HG02623 (cell line): Measurements from ENCODE around the gene CMTM2.

ENCODE experiments used
- ATAC-seq: cut with Tn5 transposase; IDR thresholded peaks from one replicate; pipeline ENCODE4 v1.9.1; 2021; ENCODE audit warnings: moderate library complexity; ENCODE audit not compliant: unreplicated experiment

CMTM2 gene

DNA sequence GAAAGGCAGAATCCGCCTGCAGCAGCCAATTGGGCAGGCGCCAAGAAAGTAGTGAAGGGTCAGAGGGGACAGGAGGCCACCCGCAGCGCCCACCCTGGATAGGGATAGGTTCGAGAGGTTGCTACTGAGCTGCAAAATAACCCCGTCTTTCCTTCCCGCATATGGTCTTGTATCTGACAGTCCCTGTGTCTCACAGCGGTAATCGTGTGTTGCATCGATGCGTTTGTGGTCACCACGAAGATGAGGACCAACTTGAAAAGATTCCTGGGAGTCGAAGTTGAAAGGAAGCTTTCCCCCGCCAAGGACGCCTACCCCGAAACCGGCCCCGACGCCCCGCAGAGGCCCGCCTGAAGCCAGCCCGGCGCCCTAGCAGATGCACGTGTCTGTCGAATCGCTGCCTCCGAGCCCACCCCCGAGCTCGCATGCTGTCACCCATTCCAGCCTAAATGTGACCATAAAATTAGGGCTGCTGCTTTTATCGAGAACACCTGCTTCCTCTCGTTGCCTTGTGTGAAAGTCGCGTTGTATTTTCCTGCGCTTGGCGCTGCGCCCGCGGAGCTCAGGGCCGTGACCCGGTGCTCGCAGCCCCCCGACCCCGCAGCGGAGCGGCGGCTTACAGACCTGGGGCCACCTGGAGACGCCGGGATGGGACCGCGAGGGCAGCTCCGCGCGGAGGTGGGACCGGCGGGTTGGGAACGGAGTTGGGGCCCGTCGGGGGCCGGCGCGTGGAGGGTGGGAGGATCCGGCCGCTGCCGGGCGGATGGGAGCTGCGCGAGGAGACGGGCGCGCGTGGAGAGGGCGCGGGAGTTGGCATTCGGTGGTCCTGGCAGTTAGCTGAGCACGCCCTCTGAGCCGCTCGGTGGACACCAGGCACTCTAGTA, at the start of gene CMTM2:
Gene CMTM2, plus strand, starts transcription at position 813 of the 881 bp plus-strand sequence. CDS start 145 bp downstream, outside the sequence.
- no peak for ATAC-seq

- no peak for ATAC-seq
Observed at GRCh38 chr16:66529475-66529874, 49.8 kb upstream of the CMTM2 start.

DNA sequence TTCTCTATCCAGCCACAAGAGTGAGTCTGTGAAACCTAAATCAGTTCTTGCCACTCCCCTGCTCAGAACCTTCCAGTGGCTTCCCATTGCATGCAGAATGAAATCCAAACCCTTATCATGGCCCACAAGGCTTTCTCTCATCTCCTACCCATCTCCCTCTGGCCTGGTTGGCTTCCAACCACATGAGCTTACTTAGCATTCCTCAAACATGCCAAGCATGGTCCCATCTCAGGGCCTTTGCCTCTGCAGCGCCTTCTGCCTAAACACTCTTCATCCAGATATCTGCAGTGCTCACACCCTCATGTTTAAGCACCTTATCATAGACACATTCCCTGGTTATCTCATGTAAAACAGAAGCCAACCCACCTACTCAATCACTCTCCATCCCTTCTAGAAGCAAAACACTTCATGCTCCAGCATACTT, 44.9 kb upstream of the CMTM2 start:
- no peak for ATAC-seq

DNA sequence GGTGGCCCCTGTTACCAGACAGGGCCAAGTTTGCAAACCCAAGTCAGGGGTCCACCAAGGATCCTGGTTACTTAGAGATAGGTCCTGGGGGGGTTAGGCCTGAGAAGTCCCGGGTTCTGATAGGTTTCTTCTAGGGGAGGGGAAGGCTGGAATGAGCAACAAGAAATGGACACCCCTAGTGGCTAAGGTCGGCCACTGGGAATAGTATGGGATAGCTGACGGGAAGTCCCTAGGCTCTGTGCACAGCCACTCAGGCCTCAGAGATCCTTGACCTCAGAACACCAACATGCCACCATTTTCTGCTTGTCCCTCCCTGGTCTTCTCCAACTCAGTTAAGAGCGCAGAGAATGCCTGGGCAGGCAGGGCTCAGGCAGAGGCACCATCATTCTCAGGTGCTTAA, 42.7 kb upstream of the CMTM2 start:
- ATAC-seq: no peak

- no peak for ATAC-seq
Observed at GRCh38 chr16:66537236-66537635, 42.0 kb upstream of the CMTM2 start.

DNA sequence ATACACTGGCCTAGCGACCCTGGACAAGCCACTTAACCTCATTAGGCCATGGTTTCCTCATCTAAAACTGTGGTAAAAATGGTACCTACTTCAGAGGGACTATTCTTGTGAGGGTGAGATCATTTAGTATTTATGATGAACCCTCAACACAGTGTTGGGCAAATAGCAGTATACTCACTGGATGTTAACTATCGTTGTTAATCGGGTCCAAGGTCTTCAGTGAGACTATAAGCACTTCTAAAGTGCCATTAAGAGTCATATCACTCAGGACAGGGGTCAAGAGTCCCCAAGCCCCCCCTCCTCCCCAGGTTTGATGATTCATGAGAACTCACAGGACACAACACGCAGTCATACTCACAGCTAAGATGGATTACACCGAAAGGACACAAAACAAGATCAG, 40.4 kb upstream of the CMTM2 start:
- no peak for ATAC-seq

DNA sequence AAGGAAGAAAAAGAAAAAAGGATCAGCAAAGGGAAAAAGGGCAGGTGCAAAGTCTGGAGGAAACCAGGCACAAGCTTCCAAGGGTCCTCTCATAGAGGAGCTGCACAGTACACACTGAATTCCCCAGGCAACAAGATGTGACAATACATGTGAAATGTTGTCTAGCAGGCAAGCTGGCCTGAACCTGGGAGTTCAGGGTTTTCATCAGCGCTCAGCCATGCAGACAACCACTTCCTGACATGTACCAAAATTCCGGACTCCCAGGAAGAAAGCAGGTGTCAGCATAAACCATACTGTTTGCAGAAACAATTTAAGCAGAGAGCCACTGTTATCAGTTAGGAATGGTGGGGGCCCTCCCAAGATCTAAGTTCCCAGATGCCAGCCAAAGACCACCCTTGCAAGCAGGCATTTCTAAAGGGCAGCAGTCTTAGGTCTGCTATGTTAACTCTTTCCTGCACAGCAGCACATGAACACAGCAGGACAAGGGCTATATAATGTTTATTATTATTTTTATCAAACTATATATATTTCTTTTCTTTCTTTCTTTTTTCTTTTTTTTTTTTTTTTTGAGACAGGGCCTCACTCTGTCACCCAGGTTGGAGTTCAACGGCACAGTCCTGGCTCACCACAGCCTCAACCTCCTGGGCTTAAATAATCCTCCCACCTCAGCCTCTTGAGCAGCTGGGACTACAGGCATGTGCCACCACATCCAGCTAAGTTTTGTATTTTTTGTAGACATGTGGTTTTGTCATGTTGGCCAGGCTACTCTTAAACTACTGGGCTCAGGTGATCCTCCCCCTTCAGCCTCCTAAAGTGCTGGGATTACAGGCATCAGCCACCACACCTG, 39.4 kb upstream of the CMTM2 start:
- peak; percentile 79 for ATAC-seq

GRCh38 chr16:66541388-66542355, 37.6 kb upstream of the CMTM2 start:
- no peak for ATAC-seq

DNA sequence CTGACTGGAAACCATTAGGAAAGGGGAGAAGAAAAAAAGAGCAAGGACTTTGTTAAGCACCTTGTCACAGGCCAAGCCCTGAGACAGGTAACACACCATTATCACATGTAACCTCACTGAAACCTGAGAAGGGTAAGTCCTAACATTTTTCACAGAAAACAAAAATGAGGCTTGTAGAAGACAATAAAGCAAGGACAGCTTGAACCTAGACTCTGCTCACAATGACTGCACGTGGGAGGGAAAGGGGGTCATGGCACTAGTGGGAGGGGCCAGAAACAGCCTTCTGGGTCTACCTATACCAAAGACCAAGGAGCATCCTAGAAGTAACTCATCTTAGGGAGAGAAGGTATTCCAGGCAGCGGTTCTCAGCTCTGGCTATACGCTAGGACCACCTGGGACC, 36.9 kb upstream of the CMTM2 start:
- ATAC-seq: no peak

GRCh38 chr16:66543541-66543940, 35.7 kb upstream of the CMTM2 start:
- no peak for ATAC-seq

DNA sequence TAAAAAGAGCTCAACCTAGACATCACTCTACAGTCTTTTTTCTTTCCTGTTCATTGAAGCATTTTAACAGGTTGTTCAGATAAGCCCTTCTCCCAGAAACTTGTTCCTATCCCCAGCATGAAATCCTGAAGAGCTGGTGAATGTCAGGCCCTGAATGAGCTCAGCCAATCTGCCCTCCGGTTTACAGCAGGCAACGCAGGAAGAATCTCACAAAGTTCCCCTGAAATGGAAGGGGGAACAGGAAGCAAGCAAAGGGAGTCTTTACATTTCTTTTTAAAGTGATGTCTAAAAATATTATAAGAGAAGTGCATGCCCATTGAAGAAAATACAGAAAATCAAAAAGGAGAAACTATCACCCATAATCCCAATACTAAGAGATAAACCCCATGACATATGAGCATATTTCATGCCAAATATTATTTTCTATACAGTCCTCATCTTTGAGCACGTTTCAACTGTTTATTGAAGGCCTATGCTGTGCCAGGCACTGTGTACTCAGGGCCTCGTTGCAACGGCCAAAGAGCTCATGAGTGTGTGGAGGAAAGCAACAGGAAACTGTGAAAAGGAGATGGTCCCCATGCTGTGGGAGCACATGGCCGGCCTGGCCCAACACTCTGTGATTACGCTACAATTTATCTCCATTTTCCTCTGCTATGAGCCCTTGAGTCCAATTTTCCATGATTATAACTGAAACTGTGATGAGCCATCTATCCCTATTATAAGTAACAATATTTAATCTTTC, 35.1 kb upstream of the CMTM2 start:
- no peak for ATAC-seq

GRCh38 chr16:66547101-66547989, 31.9 kb upstream of the CMTM2 start:
- ATAC-seq: no peak

GRCh38 chr16:66548068-66548467, 31.2 kb upstream of the CMTM2 start:
- no peak for ATAC-seq

DNA sequence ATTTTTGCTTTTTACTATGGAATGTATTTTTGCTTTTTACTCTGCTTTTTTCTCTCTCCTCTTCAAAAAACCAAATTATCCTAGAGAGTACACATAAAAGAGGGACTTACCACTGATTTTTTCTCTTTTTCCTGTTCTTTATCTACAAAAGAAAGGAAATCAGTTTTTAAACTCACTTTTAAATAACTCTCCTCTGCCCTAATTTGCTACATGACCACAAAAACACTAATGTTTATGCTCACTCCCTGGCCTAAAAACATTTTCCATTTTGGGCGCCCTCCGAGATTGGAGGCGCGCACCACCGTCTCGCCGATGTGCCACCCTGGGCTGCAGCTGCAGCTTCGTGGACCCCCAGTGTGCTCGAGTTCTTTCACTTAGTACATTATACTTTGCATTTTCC, 30.4 kb upstream of the CMTM2 start:
- ATAC-seq: no peak

DNA sequence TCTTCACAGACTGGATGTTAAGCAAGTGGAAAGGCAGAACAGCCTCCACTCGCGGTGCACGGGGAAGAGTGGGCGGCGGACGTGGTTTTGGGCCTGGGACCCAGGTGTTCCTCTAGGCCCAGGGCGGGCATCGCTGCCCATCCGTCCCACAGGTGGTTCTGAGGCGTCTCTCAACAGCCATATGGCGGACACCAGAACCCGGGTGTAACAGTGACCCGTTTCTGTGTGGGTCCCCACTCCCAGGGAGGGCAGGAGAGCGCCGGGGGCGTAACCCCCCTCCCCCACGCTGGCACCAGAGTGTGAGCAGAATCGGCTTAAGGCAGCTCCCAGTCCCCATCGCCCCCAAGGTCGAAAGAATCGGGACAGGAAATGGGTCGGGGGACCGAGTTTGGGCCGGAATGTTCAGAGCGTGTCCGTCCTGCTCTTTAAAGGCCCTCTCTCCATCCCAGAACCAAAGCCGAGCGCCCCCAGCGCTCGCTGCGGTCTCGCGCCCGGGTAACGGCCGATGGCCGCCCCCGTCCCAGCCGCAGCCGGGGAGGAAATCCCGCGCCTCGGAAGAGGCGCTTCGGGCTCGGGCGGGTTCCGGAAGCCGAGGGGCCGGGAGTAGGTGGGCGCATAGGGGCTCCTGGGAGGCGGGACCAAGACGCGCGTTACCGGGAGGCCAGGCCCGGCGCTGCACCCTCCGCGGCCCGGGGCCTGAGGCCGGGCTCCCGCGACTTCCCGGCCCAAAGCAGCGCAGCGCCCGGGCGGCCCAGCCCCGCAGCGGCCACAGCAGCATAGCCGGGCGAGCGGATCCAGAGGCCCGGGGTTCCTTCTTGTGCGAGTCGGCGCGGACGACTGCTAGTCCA, 29.8 kb upstream of the CMTM2 start, which contains the start of gene TK2:
Gene TK2, minus strand, starts transcription at position 839 of the 848 bp plus-strand sequence. Its CDS starts 61 bp downstream, at position 778.
- no peak for ATAC-seq

DNA sequence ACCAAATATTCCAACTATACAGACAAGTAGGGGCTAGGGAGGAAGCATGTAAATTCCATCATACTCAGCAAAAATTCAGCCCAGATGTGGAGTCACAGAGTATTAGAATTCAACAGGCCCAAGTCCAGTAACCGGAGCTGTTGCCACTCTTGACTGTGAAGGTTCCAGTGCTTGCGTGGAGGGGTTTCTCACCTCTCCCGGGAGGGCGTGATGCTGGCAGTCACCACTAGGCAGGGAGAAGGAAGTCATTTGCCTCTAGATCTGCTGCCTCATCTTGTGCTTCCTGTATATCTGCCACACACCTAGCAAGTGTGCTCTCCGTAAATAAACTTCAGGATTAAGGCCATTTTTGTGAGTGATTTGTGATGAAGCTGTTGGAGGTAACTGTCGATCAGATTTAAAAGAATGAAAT, 27.9 kb upstream of the CMTM2 start:
- no peak for ATAC-seq

DNA sequence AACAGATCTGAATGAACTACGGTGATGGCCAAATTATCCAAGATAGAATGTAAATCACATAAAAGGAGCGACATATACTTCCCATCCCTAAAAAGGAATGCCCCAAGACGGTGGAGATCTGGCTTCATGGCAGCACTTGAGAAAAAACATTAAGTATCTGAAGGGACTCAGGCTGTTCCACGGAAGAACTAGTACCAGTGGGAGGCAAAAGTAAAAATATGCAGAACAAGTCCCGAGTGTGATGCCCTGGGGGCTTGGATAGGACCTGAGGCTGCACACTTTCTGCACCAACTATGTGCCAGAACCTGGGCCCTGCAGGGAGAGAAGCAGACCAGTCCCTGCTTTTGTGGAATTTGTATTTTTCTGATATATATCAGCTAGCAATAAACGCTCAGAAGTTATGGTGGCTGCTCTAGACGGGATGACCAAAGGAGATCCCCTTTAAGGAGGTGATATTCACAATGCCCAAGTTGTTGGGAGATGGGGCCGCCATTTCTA, 27.4 kb upstream of the CMTM2 start:
- no peak for ATAC-seq
